T-helper 9 cell (primary cell): Measurements from ENCODE around the gene ZIM2.

Experiments
- DNase-seq: peaks from one replicate; pipeline ENCODE4 v3.0.0-alpha.2; 2020

The ZIM2 gene

GRCh38 chr19:56838909-56839651 lies 1.4 kb downstream of the ZIM2 start:
- DNase-seq = no peak

GRCh38 chr19:56838024-56838908 lies 2.3 kb downstream of the ZIM2 start:
- no peak for DNase-seq

- no peak for DNase-seq
Measured at GRCh38 chr19:56837492-56838023, 3.0 kb downstream of the ZIM2 start.

- no peak for DNase-seq
Measured at GRCh38 chr19:56837004-56837403, 3.5 kb downstream of the ZIM2 start.

- DNase-seq = no peak
Measured at GRCh38 chr19:56836059-56836458, 4.5 kb downstream of the ZIM2 start.

GRCh38 chr19:56835401-56835800 lies 5.1 kb downstream of the ZIM2 start:
- DNase-seq = no peak

- no peak for DNase-seq
Measured at GRCh38 chr19:56834564-56835375, 5.8 kb downstream of the ZIM2 start.

GRCh38 chr19:56832352-56832928 lies 8.1 kb downstream of the ZIM2 start:
- DNase-seq = no peak

- DNase-seq = no peak
Measured at GRCh38 chr19:56831255-56831654, 9.3 kb downstream of the ZIM2 start.

- DNase-seq = no peak
Measured at GRCh38 chr19:56829596-56829995, 10.9 kb downstream of the ZIM2 start.

GRCh38 chr19:56827708-56828107 lies 12.8 kb downstream of the ZIM2 start:
- DNase-seq = no peak

GRCh38 chr19:56823956-56824355 lies 16.6 kb downstream of the ZIM2 start:
- DNase-seq = no peak

- no peak for DNase-seq
Measured at GRCh38 chr19:56823417-56823816, 17.1 kb downstream of the ZIM2 start.

- DNase-seq = no peak
Measured at GRCh38 chr19:56822755-56823154, 17.8 kb downstream of the ZIM2 start.

- DNase-seq = no peak
Measured at GRCh38 chr19:56821675-56822074, 18.9 kb downstream of the ZIM2 start.

- no peak for DNase-seq
Measured at GRCh38 chr19:56821209-56821608, 19.3 kb downstream of the ZIM2 start.

GRCh38 chr19:56819166-56819565 lies 21.4 kb downstream of the ZIM2 start:
- DNase-seq = no peak

GRCh38 chr19:56814656-56815055 lies 25.9 kb downstream of the ZIM2 start:
- no peak for DNase-seq

GRCh38 chr19:56813531-56813930 lies 27.0 kb downstream of the ZIM2 start:
- DNase-seq = no peak

GRCh38 chr19:56811480-56811879 lies 29.0 kb downstream of the ZIM2 start:
- no peak for DNase-seq

- DNase-seq = no peak
Measured at GRCh38 chr19:56810260-56810659, 30.3 kb downstream of the ZIM2 start.

- DNase-seq = no peak
Measured at GRCh38 chr19:56808717-56809392, 31.7 kb downstream of the ZIM2 start.
